Progenitor cell of endocrine pancreas (in vitro differentiated cells): Measurements from ENCODE around the gene CENPP. TPM values are rescaled to one million over a fixed set of nuclear protein-coding genes. Genes with fewer than 3 reads are reported as not detected.

Source experiments
- DNase-seq: peaks from one replicate; pipeline ENCODE4 v3.0.0; 2021; ENCODE audit warnings: low spot score; ENCODE audit not compliant: unreplicated experiment
- H3K27ac Mint-ChIP-seq: 2 replicates; pipeline ENCODE4 v1.8.0; 2021; ENCODE audit warnings: mild to moderate bottlenecking, moderate library complexity, mixed read lengths
- H3K27me3 Mint-ChIP-seq: 2 replicates; pipeline ENCODE4 v1.8.0; 2021; ENCODE audit warnings: mixed read lengths
- H3K36me3 Mint-ChIP-seq: 2 replicates; pipeline ENCODE4 v1.8.0; 2022; ENCODE audit warnings: mixed read lengths; ENCODE audit not compliant: insufficient read depth
- H3K4me1 Mint-ChIP-seq: 2 replicates; pipeline ENCODE4 v1.8.0; 2021; ENCODE audit warnings: low read depth, mixed read lengths
- H3K4me3 Mint-ChIP-seq: 2 replicates; pipeline ENCODE4 v1.8.0; 2021; ENCODE audit warnings: low read depth, mild to moderate bottlenecking, moderate library complexity, mixed read lengths
- H3K9me3 Mint-ChIP-seq: 2 replicates; pipeline ENCODE4 v1.8.0; 2021; ENCODE audit warnings: low read depth, mixed read lengths
- CTCF ChIP-seq: fragments of 200-600 bp; sonication (generic); IDR thresholded peaks from one replicate; pipeline ENCODE4 v1.5.0; 2021; ENCODE audit warnings: antibody characterized with exemption, mild to moderate bottlenecking; ENCODE audit not compliant: unreplicated experiment
- total RNA-seq: library from RNA; stranded (reverse); gene quantifications from 2 replicates; pipeline ENCODE4 v1.2.1, GENCODE V29; 2021

Gene CENPP
- total RNA-seq, 1 donor from 2014 or later: 5.0 TPM

- no peak for TF ChIP-seq CTCF
- Mint-ChIP-seq H3K4me3 (no peak overlapping the region), H3K27ac (no peak overlapping the region), H3K9me3 (no peaks in the 10 kb centered on the region), H3K4me1 (no peaks in the 10 kb centered on the region), H3K27me3 (no peaks in the 10 kb centered on the region), H3K36me3 (peaks cover 6% of the 10 kb centered on the region)
- DNase-seq: no peak
Observed at GRCh38 chr9:92659601-92660000, 333.8 kb downstream of the CENPP start.

GRCh38 chr9:92660266-92660665, 334.5 kb downstream of the CENPP start:
- TF ChIP-seq CTCF: no peak
- Mint-ChIP-seq H3K27me3 (no peaks in the 10 kb centered on the region), H3K4me3 (no peak overlapping the region), H3K9me3 (no peaks in the 10 kb centered on the region), H3K4me1 (no peaks in the 10 kb centered on the region), H3K36me3 (peaks cover 6% of the 10 kb centered on the region), H3K27ac (peak overlapping the region; percentile 50)
- DNase-seq: no peak

- Mint-ChIP-seq H3K27me3 (no peaks in the 10 kb centered on the region), H3K4me3 (no peak overlapping the region), H3K9me3 (no peaks in the 10 kb centered on the region), H3K4me1 (peaks cover 2% of the 10 kb centered on the region), H3K27ac (no peak overlapping the region), H3K36me3 (peaks cover 5% of the 10 kb centered on the region)
- DNase-seq: no peak
- TF ChIP-seq CTCF: no peak
Observed at GRCh38 chr9:92661127-92661526, 335.4 kb downstream of the CENPP start.

- Mint-ChIP-seq H3K4me3 (no peak overlapping the region), H3K27ac (no peak overlapping the region), H3K36me3 (peaks cover 5% of the 10 kb centered on the region), H3K27me3 (no peaks in the 10 kb centered on the region), H3K4me1 (peaks cover 2% of the 10 kb centered on the region), H3K9me3 (no peaks in the 10 kb centered on the region)
- TF ChIP-seq CTCF: no peak
- no peak for DNase-seq
Observed at GRCh38 chr9:92661743-92662142, 336.0 kb downstream of the CENPP start.

GRCh38 chr9:92663126-92663525, 337.4 kb downstream of the CENPP start:
- Mint-ChIP-seq H3K9me3 (no peaks in the 10 kb centered on the region), H3K36me3 (peaks cover 4% of the 10 kb centered on the region), H3K4me3 (no peak overlapping the region), H3K27ac (no peak overlapping the region), H3K27me3 (no peaks in the 10 kb centered on the region), H3K4me1 (peaks cover 2% of the 10 kb centered on the region)
- TF ChIP-seq CTCF: no peak
- DNase-seq: no peak
